K562 (cell line): ENCODE results near the gene CST1. TPM values are rescaled to one million over a fixed set of nuclear protein-coding genes. Genes with fewer than 3 reads are reported as not detected.
A peak's percentile ranks its signal among the peaks of the same experiment; 100 is the strongest.
"Not testable (repeated sequence)": the region's sequence is repeated elsewhere in the genome, so short reads cannot be mapped to it uniquely, and the experiment has no call there.

Experiments
- ATAC-seq: fragments of 200-7000 bp; cut with Tn5 transposase; 3 replicates; pipeline ENCODE4 v1.9.1; 2020; ENCODE audit warnings: moderate library complexity
- BruUV-seq: library from RNA; stranded (reverse); fragments of 400-500 nt; replicated peaks from 2 replicates; lab custom pipeline; 2021; lab: Mats Ljungman, UMichigan
- CTCF ChIA-PET: fragments of 300-600 bp; formaldehyde crosslinking; extraction: SDS; loops from one replicate; lab custom pipeline; 2021; ENCODE audit warnings: low intra/inter-chr PET ratio; lab: Yijun Ruan, JAX
- POLR2A ChIA-PET: fragments of 300-600, 350-650 bp; sonication (Branson Sonifier 250); formaldehyde crosslinking; extraction: SDS; loops from one replicate; lab custom pipeline; 2021; ENCODE audit warnings: antibody characterized with exemption, inconsistent platforms; lab: Yijun Ruan, JAX
- DNase-seq, 4 experiments: peaks; one replicate each; pipeline versions ENCODE4 v3.0.0 to v3.0.0-alpha.2; 2011 to 2018; ENCODE audit warnings: low spot score in 3 of 4, mixed read lengths in 3 of 4; ENCODE audit errors: extremely low read depth in 1 of 4
- FAIRE-seq: peaks from 2 replicates; lab custom pipeline; 2011; peaks lifted over from hg19 to GRCh38; lab: Jason Lieb, UNC
- H2AFZ ChIP-seq: 2 replicates; pipeline ENCODE4 v1.6.0; 2011; ENCODE audit warnings: low read depth, low read length, control low read depth, inconsistent platforms
- H3K27ac ChIP-seq: fragments of 200-600 bp; 3 replicates; pipeline ENCODE4 v1.8.0; 2011; ENCODE audit warnings: low read depth, mild to moderate bottlenecking, control low read depth, inconsistent platforms, low read length, moderate library complexity, mixed read lengths; ENCODE audit errors: extremely low read depth
- H3K27me3 ChIP-seq, 2 experiments: fragments of 300-600 bp in 1 of 2; 2 replicates in 1 of 2; 3 replicates in 1 of 2; pipeline versions ENCODE4 v1.6.0 to v1.8.0; 2011; ENCODE audit warnings: inconsistent platforms in 2 of 2, low read length in 2 of 2, mild to moderate bottlenecking in 1 of 2, mixed read lengths in 1 of 2, moderate library complexity in 1 of 2; ENCODE audit not compliant: control insufficient read depth in 2 of 2, insufficient read depth in 2 of 2
- H3K36me3 ChIP-seq: fragments of 300-600 bp; 3 replicates; pipeline ENCODE4 v1.8.0; 2011; ENCODE audit warnings: mild to moderate bottlenecking, low read length, inconsistent platforms; ENCODE audit not compliant: control insufficient read depth, insufficient read depth
- H3K4me1 ChIP-seq, 2 experiments: fragments of 200-600 bp in 1 of 2; replicated peaks in 1 of 2; 2 replicates in 1 of 2; 3 replicates in 1 of 2; pipeline versions ENCODE4 v1.5.1 to v1.8.0; 2011; ENCODE audit warnings: inconsistent platforms in 2 of 2, low read length in 2 of 2, mild to moderate bottlenecking in 1 of 2, mixed read lengths in 1 of 2, moderate library complexity in 1 of 2; ENCODE audit not compliant: control insufficient read depth in 2 of 2, insufficient read depth in 2 of 2
- H3K4me2 ChIP-seq: 2 replicates; pipeline ENCODE4 v1.6.1; 2011; ENCODE audit warnings: low read length, control low read depth, inconsistent platforms, mixed read lengths; ENCODE audit not compliant: insufficient read depth
- H3K4me3 ChIP-seq: fragments of 200-600 bp; sonication (generic), shearing (Covaris generic); 2 replicates; pipeline ENCODE4 v1.5.1; 2016; ENCODE audit warnings: control low read depth, inconsistent platforms
- H3K79me2 ChIP-seq: fragments of 200-600 bp; 3 replicates; pipeline ENCODE4 v1.8.0; 2011; ENCODE audit warnings: low read length, inconsistent platforms; ENCODE audit not compliant: control insufficient read depth, insufficient read depth
- H3K9ac ChIP-seq, 2 experiments: 2 replicates each; pipeline versions ENCODE4 v1.6.0 to v1.6.1; 2011; ENCODE audit warnings: low read depth in 2 of 2, low read length in 2 of 2, control low read depth in 1 of 2, inconsistent platforms in 1 of 2, mild to moderate bottlenecking in 1 of 2, mixed read lengths in 1 of 2; ENCODE audit not compliant: insufficient read depth in 1 of 2
- H3K9me1 ChIP-seq: one replicate; pipeline ENCODE4 v1.6.0; 2011; ENCODE audit warnings: inconsistent platforms, mild to moderate bottlenecking, low read length, moderate library complexity; ENCODE audit not compliant: control insufficient read depth, insufficient read depth
- H3K9me3 ChIP-seq: replicated peaks from 2 replicates; pipeline ENCODE4 v1.5.1; 2011; ENCODE audit warnings: low read depth, low read length, inconsistent platforms; ENCODE audit not compliant: control insufficient read depth, insufficient read depth
- H4K20me1 ChIP-seq: replicated peaks from 2 replicates; pipeline ENCODE4 v1.6.1; 2011; ENCODE audit warnings: low read length, inconsistent platforms, mixed read lengths; ENCODE audit not compliant: control insufficient read depth, insufficient read depth
- CTCF ChIP-seq, 3 experiments: IDR thresholded peaks in 2 of 3; conservative IDR thresholded peaks in 1 of 3; 2 replicates each; pipeline ENCODE4 v1.5.1; 2011 to 2012; ENCODE audit warnings: low read length in 3 of 3, mild to moderate bottlenecking in 3 of 3, control low read depth in 2 of 3, improper control_type of control experiment in 1 of 3, inconsistent platforms in 1 of 3, low read depth in 1 of 3, mixed read lengths in 1 of 3, moderate library complexity in 1 of 3; ENCODE audit not compliant: insufficient read depth in 2 of 3
- DEAF1 ChIP-seq: fragments of 450-650 bp; formaldehyde crosslinking; IDR thresholded peaks from 2 replicates; pipeline ENCODE4 v1.4.0; 2020; ENCODE audit warnings: mild to moderate bottlenecking, moderate library complexity
- RAD21 ChIP-seq, 2 experiments: fragments of 250-450 bp in 1 of 2; fragments of 450-650 bp in 1 of 2; sonication (Bioruptor Pico) in 1 of 2; formaldehyde crosslinking in 1 of 2; IDR thresholded peaks in 1 of 2; conservative IDR thresholded peaks in 1 of 2; 2 replicates each; pipeline versions ENCODE4 v1.4.0 to v1.8.0; 2020 to 2022; ENCODE audit warnings: mild to moderate bottlenecking in 2 of 2, moderate library complexity in 1 of 2
- REST ChIP-seq, 2 experiments: fragments of 450-650 bp; formaldehyde crosslinking in 1 of 2; IDR thresholded peaks; 2 replicates each; pipeline versions ENCODE4 v1.4.0 to v1.6.1; 2014 to 2020; ENCODE audit warnings: mild to moderate bottlenecking in 2 of 2, borderline replicate concordance in 1 of 2, low read depth in 1 of 2
- SMC3 ChIP-seq: conservative IDR thresholded peaks from 2 replicates; pipeline ENCODE4 v1.6.1; 2011; ENCODE audit warnings: low read depth, low read length, improper control_type of control experiment; ENCODE audit not compliant: insufficient read depth
- WGBS: fragments of 100-300 bp; shearing (Covaris generic); methylation state at CpG from one replicate; pipeline ENCODE4 v1.1.6; 2016; ENCODE audit warnings: low coverage, mixed read lengths; ENCODE audit not compliant: insufficient coverage; ENCODE audit errors: missing lambda C conversion rate; 5-methylcytosine and 5-hydroxymethylcytosine counted together
- in situ Hi-C: fragments of 300-500 bp; cut with MboI; formaldehyde crosslinking; loops from 4 replicates; pipeline ENCODE4 v1.15.0; 2018; ENCODE audit warnings: inconsistent platforms, mixed read lengths
- intact Hi-C: fragments of 100-400 bp; cut with micrococcal nuclease; formaldehyde crosslinking; loops from 2 replicates; pipeline ENCODE4 v1.14.2; 2022
- polyA plus RNA-seq, 8 experiments: library from polyadenylated mRNA; depleted of rRNA in 4 of 8; stranded (reverse) in 5 of 8; unstranded in 3 of 8; fragments of >200 nt; fragmentation: Nextera tagmentation in 2 of 8; fragmentation: Illumina TruSeq in 1 of 8; extraction: Ambion mirVana in 2 of 8; extraction: Trizol in 1 of 8; gene quantifications; 2 replicates each; pipeline versions ENCODE4 v1.2.1 to v1.2.3, GENCODE V29; 2011 to 2014; ENCODE audit warnings: inconsistent platforms in 1 of 8, missing spikeins in 1 of 8
- total RNA-seq, 7 experiments: library from RNA; depleted of rRNA in 6 of 7; stranded (reverse); fragments of >200 nt in 6 of 7; fragmentation: Illumina TruSeq in 2 of 7; extraction: Trizol in 2 of 7; gene quantifications; 2 replicates each; pipeline versions ENCODE4 v1.2.1 to v1.2.3, GENCODE V29; 2011 to 2021; ENCODE audit warnings: low replicate concordance in 1 of 7

Gene CST1
- total and polyA plus RNA-seq, 9 of the 15 experiments (the other 6 are each of a cell fraction or from before 2014, with no cell fraction given): not detected

GRCh38 chr20:23799216-23799847, 48.6 kb upstream of the CST1 start:
- H3K4me1 ChIP-seq; H3K79me2 ChIP-seq; H3K27ac ChIP-seq; H3K9me3 ChIP-seq; CTCF ChIA-PET; H3K36me3 ChIP-seq; H2AFZ ChIP-seq; H4K20me1 ChIP-seq; intact Hi-C loops; BruUV-seq; H3K9ac ChIP-seq; H3K4me3 ChIP-seq; H3K27me3 ChIP-seq; in situ Hi-C loops; H3K4me2 ChIP-seq; POLR2A ChIA-PET; H3K9me1 ChIP-seq; TF ChIP-seq REST (CRISPR knock-in tag; IDR thresholded peaks at IDR 0.05; ENCODE audit: low read depth): not testable (repeated sequence)
- FAIRE-seq (peak; percentile 84), DNase-seq (peak in 3 of 4 experiments; percentile 11 to 29 (median 13)), ATAC-seq (peak; percentile 99)
- peak; percentile 18 to 53; a peak in 3 of 4 replicates for TF ChIP-seq RAD21 (CRISPR knock-in tag; conservative IDR thresholded peaks at IDR 0.05 in 1 of 2, IDR thresholded peaks at IDR 0.05 in 1 of 2)
- 0 out of 2 replicates have a peak, but pooled peaks have one; percentile 13 for TF ChIP-seq DEAF1 (CRISPR knock-in tag)
- peak; percentile 8; the same call in 1 of the 2 replicates for TF ChIP-seq REST (IDR thresholded peaks at IDR 0.05; ENCODE audit: borderline replicate concordance)
- TF ChIP-seq SMC3: 0 out of 2 replicates have a peak, but pooled peaks have one; percentile 26
- TF ChIP-seq CTCF (IDR thresholded peaks at IDR 0.05 in 2 of 3, conservative IDR thresholded peaks at IDR 0.05 in 1 of 3; ENCODE audit: insufficient read depth in 2 of 3, low read depth in 1 of 3, low read length in 3 of 3): peak; percentile 29 to 55 (median 38); a peak in 4 of 6 replicates
- WGBS: 0% methylated on average over 3 of the region's 4 CpGs
